ENCODE measurements around the gene GJB2. TPM values are rescaled to one million over a fixed set of nuclear protein-coding genes. Genes with fewer than 3 reads are reported as not detected.

GJB2 gene
- total and polyA plus RNA-seq, 2 experiments from 2014 or later, result not detected

GRCh38 chr13:20195801-20196200 is 3.1 kb upstream of the GJB2 start:
- Histone ChIP-seq H3F3A (replicated peaks; ENCODE audit: low read depth) (peaks cover 11% of the 10 kb centered on the region; the same call in 1 of the 2 replicates), H3K79me2 (replicated peaks; ENCODE audit: insufficient read depth) (no peaks in the 10 kb centered on the region), H2AFZ (no peak overlapping the region), H3K27me3 (ENCODE audit: insufficient read depth) (peaks cover 73% of the 10 kb centered on the region), H3K27ac (ENCODE audit: low read depth) (no peak overlapping the region), H4K20me1 (replicated peaks; ENCODE audit: insufficient read depth) (peaks cover 18% of the 10 kb centered on the region), H3K36me3 (ENCODE audit: insufficient read depth) (no peaks in the 10 kb centered on the region; the same call in 1 of the 2 replicates), H3K4me1 (ENCODE audit: insufficient read depth) (peaks cover 19% of the 10 kb centered on the region), H3K9me2 (ENCODE audit: insufficient read depth) (no peaks in the 10 kb centered on the region), H3K4me2 (no peak overlapping the region), H3K4me3 (no peak overlapping the region)
- Mint-ChIP-seq H3K4me1 (peaks cover 18% of the 10 kb centered on the region), H3K4me3 (no peak overlapping the region), H3K9me3 (peaks cover 6% of the 10 kb centered on the region; the same call in 1 of the 3 replicates), H3K36me3 (ENCODE audit: low read depth) (no peaks in the 10 kb centered on the region), H3K27me3 (ENCODE audit: insufficient read depth, low read depth, poor library complexity) (peaks cover 60% of the 10 kb centered on the region), H3K27ac (no peak overlapping the region)
- no peak for DNase-seq (ENCODE audit: low spot score)
- ATAC-seq, result no peak
- TF ChIP-seq POLR2AphosphoS5 (IDR thresholded peaks at IDR 0.05; ENCODE audit: low read depth) (no peak), ZNF462 (CRISPR knock-in tag; IDR thresholded peaks at IDR 0.05) (no peak), EZH2phosphoT487 (IDR thresholded peaks at IDR 0.05; ENCODE audit: unreplicated experiment) (no peak), NANOG (IDR thresholded peaks at IDR 0.05; ENCODE audit: borderline replicate concordance) (no peak), CTCF (conservative IDR thresholded peaks at IDR 0.05; ENCODE audit: low read depth in 2 of 2) (no peak), EZH2 (IDR thresholded peaks at IDR 0.05; ENCODE audit: low read depth, unreplicated experiment) (no peak), ZNF331 (CRISPR knock-in tag; IDR thresholded peaks at IDR 0.05; ENCODE audit: low read depth) (no peak), STAT1 (IDR thresholded peaks at IDR 0.05; ENCODE audit: unreplicated experiment) (no peak)
